ENCODE results near the gene ZNF106.

GRCh38 chr15:42371096-42371495, 119.8 kb downstream of the ZNF106 start:
- no peak for TF ChIP-seq CTCF (IDR thresholded peaks at IDR 0.05)
- TF ChIP-seq, protein P1, sequence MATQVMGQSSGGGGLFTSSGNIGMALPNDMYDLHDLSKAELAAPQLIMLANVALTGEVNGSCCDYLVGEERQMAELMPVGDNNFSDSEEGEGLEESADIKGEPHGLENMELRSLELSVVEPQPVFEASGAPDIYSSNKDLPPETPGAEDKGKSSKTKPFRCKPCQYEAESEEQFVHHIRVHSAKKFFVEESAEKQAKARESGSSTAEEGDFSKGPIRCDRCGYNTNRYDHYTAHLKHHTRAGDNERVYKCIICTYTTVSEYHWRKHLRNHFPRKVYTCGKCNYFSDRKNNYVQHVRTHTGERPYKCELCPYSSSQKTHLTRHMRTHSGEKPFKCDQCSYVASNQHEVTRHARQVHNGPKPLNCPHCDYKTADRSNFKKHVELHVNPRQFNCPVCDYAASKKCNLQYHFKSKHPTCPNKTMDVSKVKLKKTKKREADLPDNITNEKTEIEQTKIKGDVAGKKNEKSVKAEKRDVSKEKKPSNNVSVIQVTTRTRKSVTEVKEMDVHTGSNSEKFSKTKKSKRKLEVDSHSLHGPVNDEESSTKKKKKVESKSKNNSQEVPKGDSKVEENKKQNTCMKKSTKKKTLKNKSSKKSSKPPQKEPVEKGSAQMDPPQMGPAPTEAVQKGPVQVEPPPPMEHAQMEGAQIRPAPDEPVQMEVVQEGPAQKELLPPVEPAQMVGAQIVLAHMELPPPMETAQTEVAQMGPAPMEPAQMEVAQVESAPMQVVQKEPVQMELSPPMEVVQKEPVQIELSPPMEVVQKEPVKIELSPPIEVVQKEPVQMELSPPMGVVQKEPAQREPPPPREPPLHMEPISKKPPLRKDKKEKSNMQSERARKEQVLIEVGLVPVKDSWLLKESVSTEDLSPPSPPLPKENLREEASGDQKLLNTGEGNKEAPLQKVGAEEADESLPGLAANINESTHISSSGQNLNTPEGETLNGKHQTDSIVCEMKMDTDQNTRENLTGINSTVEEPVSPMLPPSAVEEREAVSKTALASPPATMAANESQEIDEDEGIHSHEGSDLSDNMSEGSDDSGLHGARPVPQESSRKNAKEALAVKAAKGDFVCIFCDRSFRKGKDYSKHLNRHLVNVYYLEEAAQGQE (IDR thresholded peaks at IDR 0.05; ENCODE audit: insufficient read depth in 1 of 2, low read depth in 2 of 2, low read length in 1 of 2), result no peak
- TF ChIP-seq TCF7L2 (IDR thresholded peaks at IDR 0.05; ENCODE audit: low read depth, low read length), result no peak
